MG63 (cell line): ENCODE results near the gene BICD2. TPM values are rescaled to one million over a fixed set of nuclear protein-coding genes. Genes with fewer than 3 reads are reported as not detected.

ENCODE experiments used
- DNase-seq: peaks from one replicate; pipeline ENCODE4 v3.0.0-alpha.2; 2020
- H3K27me3 ChIP-seq: fragments of 250-450 bp; sonication (Bioruptor Pico); 2 replicates; pipeline ENCODE4 v1.5.1; 2020; ENCODE audit warnings: mild to moderate bottlenecking, moderate library complexity
- H3K36me3 ChIP-seq: fragments of 250-450 bp; sonication (Bioruptor Pico); 2 replicates; pipeline ENCODE4 v1.5.1; 2020; ENCODE audit warnings: mild to moderate bottlenecking, moderate library complexity
- H3K4me3 ChIP-seq: fragments of 250-450 bp; sonication (Bioruptor Pico); 2 replicates; pipeline ENCODE4 v1.5.1; 2020; ENCODE audit warnings: mild to moderate bottlenecking, moderate library complexity
- H3K9me3 ChIP-seq: fragments of 250-450 bp; sonication (Bioruptor Pico); 2 replicates; pipeline ENCODE4 v1.5.1; 2020; ENCODE audit warnings: mild to moderate bottlenecking, moderate library complexity
- total RNA-seq: library from RNA; depleted of rRNA; stranded (reverse); fragments of >200 nt; shearing (Covaris generic); gene quantifications from 2 replicates; pipeline ENCODE4 v1.2.3, GENCODE V29; 2014; ENCODE audit warnings: low replicate concordance

BICD2 gene
- total RNA-seq, 1 experiment from 2014 or later: 49.5 TPM

- Histone ChIP-seq H3K27me3 (no peaks in the 10 kb centered on the region), H3K4me3 (no peak overlapping the region), H3K9me3 (no peaks in the 10 kb centered on the region), H3K36me3 (no peaks in the 10 kb centered on the region)
- DNase-seq: no peak
Measured at GRCh38 chr9:92740009-92740408, 24.6 kb downstream of the BICD2 start.

- no peaks in the 10 kb centered on the region for H3K36me3 ChIP-seq
- no peaks in the 10 kb centered on the region for H3K9me3 ChIP-seq
- DNase-seq: no peak
- no peak overlapping the region for H3K4me3 ChIP-seq
- H3K27me3 ChIP-seq: no peaks in the 10 kb centered on the region
Measured at GRCh38 chr9:92739346-92739970, 25.2 kb downstream of the BICD2 start.

GRCh38 chr9:92738661-92739081, 26.0 kb downstream of the BICD2 start:
- H3K4me3 ChIP-seq: no peak overlapping the region
- no peaks in the 10 kb centered on the region for H3K27me3 ChIP-seq
- no peaks in the 10 kb centered on the region for H3K36me3 ChIP-seq
- no peaks in the 10 kb centered on the region for H3K9me3 ChIP-seq
- no peak for DNase-seq

- Histone ChIP-seq H3K27me3 (no peaks in the 10 kb centered on the region), H3K36me3 (no peaks in the 10 kb centered on the region), H3K4me3 (no peak overlapping the region), H3K9me3 (no peaks in the 10 kb centered on the region)
- no peak for DNase-seq
Measured at GRCh38 chr9:92737611-92738299, 26.9 kb downstream of the BICD2 start.

GRCh38 chr9:92737216-92737606, 27.4 kb downstream of the BICD2 start:
- no peaks in the 10 kb centered on the region for H3K27me3 ChIP-seq
- no peaks in the 10 kb centered on the region for H3K36me3 ChIP-seq
- H3K4me3 ChIP-seq: no peak overlapping the region
- no peaks in the 10 kb centered on the region for H3K9me3 ChIP-seq
- DNase-seq: no peak

GRCh38 chr9:92736563-92737215, 27.9 kb downstream of the BICD2 start:
- DNase-seq: no peak
- no peak overlapping the region for H3K4me3 ChIP-seq
- H3K36me3 ChIP-seq: no peaks in the 10 kb centered on the region
- no peaks in the 10 kb centered on the region for H3K27me3 ChIP-seq
- H3K9me3 ChIP-seq: no peaks in the 10 kb centered on the region

- DNase-seq: no peak
- no peaks in the 10 kb centered on the region for H3K9me3 ChIP-seq
- no peaks in the 10 kb centered on the region for H3K36me3 ChIP-seq
- no peaks in the 10 kb centered on the region for H3K27me3 ChIP-seq
- H3K4me3 ChIP-seq: no peak overlapping the region
Measured at GRCh38 chr9:92735636-92736562, 28.7 kb downstream of the BICD2 start.

GRCh38 chr9:92734931-92735635, 29.6 kb downstream of the BICD2 start:
- Histone ChIP-seq H3K9me3 (no peaks in the 10 kb centered on the region), H3K36me3 (no peaks in the 10 kb centered on the region), H3K4me3 (no peak overlapping the region), H3K27me3 (no peaks in the 10 kb centered on the region)
- no peak for DNase-seq

- Histone ChIP-seq H3K4me3 (no peak overlapping the region), H3K36me3 (peaks cover 12% of the 10 kb centered on the region), H3K9me3 (no peaks in the 10 kb centered on the region), H3K27me3 (no peaks in the 10 kb centered on the region)
- no peak for DNase-seq
Measured at GRCh38 chr9:92730897-92731296, 33.7 kb downstream of the BICD2 start.

GRCh38 chr9:92729735-92730155, 34.9 kb downstream of the BICD2 start:
- DNase-seq: no peak
- no peaks in the 10 kb centered on the region for H3K27me3 ChIP-seq
- no peak overlapping the region for H3K4me3 ChIP-seq
- H3K36me3 ChIP-seq: peaks cover 12% of the 10 kb centered on the region
- H3K9me3 ChIP-seq: no peaks in the 10 kb centered on the region

- no peak for DNase-seq
Measured at GRCh38 chr9:92728831-92729734, 35.5 kb downstream of the BICD2 start.

GRCh38 chr9:92727716-92728700, 36.6 kb downstream of the BICD2 start:
- Histone ChIP-seq H3K9me3 (no peaks in the 10 kb centered on the region), H3K4me3 (no peak overlapping the region), H3K27me3 (no peaks in the 10 kb centered on the region), H3K36me3 (peaks cover 12% of the 10 kb centered on the region)
- no peak for DNase-seq

More at GRCh38 chr9:92728831-92729734, 35.5 kb downstream of the BICD2 start:
- peaks cover 12% of the 10 kb centered on the region for H3K36me3 ChIP-seq
- H3K9me3 ChIP-seq: no peaks in the 10 kb centered on the region
- H3K4me3 ChIP-seq: no peak overlapping the region
- H3K27me3 ChIP-seq: no peaks in the 10 kb centered on the region

- Histone ChIP-seq H3K9me3 (no peaks in the 10 kb centered on the region), H3K27me3 (no peaks in the 10 kb centered on the region)
- DNase-seq: no peak
Measured at GRCh38 chr9:92726971-92727715, 37.5 kb downstream of the BICD2 start.

GRCh38 chr9:92726348-92726747, 38.3 kb downstream of the BICD2 start:
- Histone ChIP-seq H3K4me3 (no peak overlapping the region), H3K9me3 (no peaks in the 10 kb centered on the region), H3K27me3 (no peaks in the 10 kb centered on the region), H3K36me3 (peaks cover 20% of the 10 kb centered on the region)
- no peak for DNase-seq

More at GRCh38 chr9:92726971-92727715, 37.5 kb downstream of the BICD2 start:
- Histone ChIP-seq H3K36me3 (peaks cover 18% of the 10 kb centered on the region), H3K4me3 (no peak overlapping the region)
